Germinal center (tissue), 1 donor: Measurements from ENCODE around the gene RPS6KA4.

Experiments used
- DNase-seq: peaks from one replicate; pipeline ENCODE4 v3.0.0; 2012; ENCODE audit warnings: mixed read lengths, low spot score

Gene RPS6KA4

GRCh38 chr11:64327375-64327774 is 31.6 kb upstream of the RPS6KA4 start:
- DNase-seq = no peak

- DNase-seq = no peak
Observed at GRCh38 chr11:64327993-64328392, 31.0 kb upstream of the RPS6KA4 start.

- DNase-seq = no peak
Observed at GRCh38 chr11:64330888-64331287, 28.1 kb upstream of the RPS6KA4 start.

- DNase-seq = peak; percentile 71
Observed at GRCh38 chr11:64331569-64332371, 27.2 kb upstream of the RPS6KA4 start.

- DNase-seq = no peak
Observed at GRCh38 chr11:64333556-64333955, 25.4 kb upstream of the RPS6KA4 start.

GRCh38 chr11:64334764-64335735 is 23.9 kb upstream of the RPS6KA4 start:
- peak; percentile 85 for DNase-seq

GRCh38 chr11:64337538-64338249 is 21.3 kb upstream of the RPS6KA4 start:
- no peak for DNase-seq

- no peak for DNase-seq
Observed at GRCh38 chr11:64338716-64339115, 20.2 kb upstream of the RPS6KA4 start.

- no peak for DNase-seq
Observed at GRCh38 chr11:64339286-64339685, 19.7 kb upstream of the RPS6KA4 start.

GRCh38 chr11:64339754-64340408 is 19.1 kb upstream of the RPS6KA4 start, which contains the start of gene CCDC88B:
TSS of gene CCDC88B (plus strand) at chr11:64340204. CDS start at chr11:64340267, 63 bp downstream.
- peak; percentile 94 for DNase-seq

GRCh38 chr11:64340671-64341335 is 18.2 kb upstream of the RPS6KA4 start:
- peak; percentile 88 for DNase-seq

- no peak for DNase-seq
Observed at GRCh38 chr11:64341429-64341828, 17.5 kb upstream of the RPS6KA4 start.

GRCh38 chr11:64341851-64342791 is 16.8 kb upstream of the RPS6KA4 start:
- DNase-seq = peak; percentile 94

- DNase-seq = no peak
Observed at GRCh38 chr11:64342869-64343745, 15.9 kb upstream of the RPS6KA4 start.

- DNase-seq = no peak
Observed at GRCh38 chr11:64343767-64344559, 15.0 kb upstream of the RPS6KA4 start.

- no peak for DNase-seq
Observed at GRCh38 chr11:64344787-64345186, 14.2 kb upstream of the RPS6KA4 start.

- DNase-seq = no peak
Observed at GRCh38 chr11:64347193-64347867, 11.6 kb upstream of the RPS6KA4 start.
